HepG2 (cell line): Measurements from ENCODE around the gene ATG13. TPM values are rescaled to one million over a fixed set of nuclear protein-coding genes. Genes with fewer than 3 reads are reported as not detected.

Source experiments
- CHCHD3 ChIP-seq: sonication (generic); formaldehyde crosslinking; IDR thresholded peaks from 2 replicates; pipeline ENCODE4 v1.8.0; 2022; ENCODE audit warnings: mild to moderate bottlenecking, missing genetic modification reagents, moderate library complexity
- FOXC1 ChIP-seq: sonication (generic); formaldehyde crosslinking; IDR thresholded peaks from 2 replicates; pipeline ENCODE4 v1.8.0; 2022; ENCODE audit warnings: mild to moderate bottlenecking, missing genetic modification reagents, borderline replicate concordance
- MIXL1 ChIP-seq: IDR thresholded peaks from 2 replicates; pipeline ENCODE4 v1.6.1; 2016
- NFKBIZ ChIP-seq: IDR thresholded peaks from 2 replicates; pipeline ENCODE4 v1.6.1; 2018; ENCODE audit warnings: missing genetic modification reagents, missing compliant biosample characterization
- PCBP1 ChIP-seq: fragments of 200-400 bp; formaldehyde crosslinking; IDR thresholded peaks from 2 replicates; pipeline ENCODE4 v1.6.1; 2017; ENCODE audit warnings: mild to moderate bottlenecking, low read depth, low read length, borderline replicate concordance
- RORA ChIP-seq: sonication (generic); formaldehyde crosslinking; IDR thresholded peaks from 2 replicates; pipeline ENCODE4 v1.5.0; 2020; ENCODE audit warnings: mild to moderate bottlenecking, missing genetic modification reagents, moderate library complexity
- SIX4 ChIP-seq: sonication (generic); formaldehyde crosslinking; IDR thresholded peaks from 2 replicates; pipeline ENCODE4 v1.4.0; 2020; ENCODE audit warnings: missing genetic modification reagents
- SNRNP70 ChIP-seq: fragments of 200-400 bp; formaldehyde crosslinking; IDR thresholded peaks from 2 replicates; pipeline ENCODE4 v1.6.1; 2017; ENCODE audit warnings: mild to moderate bottlenecking, low read depth, low read length, moderate library complexity
- ZKSCAN1 ChIP-seq: fragments of 150-350 bp; IDR thresholded peaks from 2 replicates; pipeline ENCODE4 v1.6.1; 2014; ENCODE audit warnings: low read length
- polyA plus RNA-seq, 8 experiments: library from polyadenylated mRNA; depleted of rRNA in 3 of 8; stranded (reverse) in 7 of 8; unstranded in 1 of 8; fragments of >200 nt; fragmentation: Illumina TruSeq in 4 of 8; extraction: Trizol in 4 of 8; gene quantifications; 2 replicates each; pipeline versions ENCODE4 v1.2.1 to v1.2.3, GENCODE V29; 2011 to 2016; ENCODE audit warnings: low read depth in 4 of 8, missing spikeins in 1 of 8, mixed read lengths in 1 of 8; ENCODE audit not compliant: insufficient read depth in 1 of 8
- total RNA-seq, 5 experiments: library from RNA; depleted of rRNA; stranded (reverse); fragments of >200 nt; fragmentation: Illumina TruSeq; extraction: Trizol; gene quantifications; 2 replicates each; pipeline ENCODE4 v1.2.3, GENCODE V29; 2016; ENCODE audit warnings: low read depth in 1 of 5
- TF ChIP-seq, protein P1 (sequence below): sonication (generic); formaldehyde crosslinking; IDR thresholded peaks from 2 replicates; pipeline ENCODE4 v1.5.0; 2020; ENCODE audit warnings: mild to moderate bottlenecking, missing genetic modification reagents
- TF ChIP-seq, protein P2 (sequence below): conservative IDR thresholded peaks from 2 replicates; pipeline ENCODE4 v1.6.1; 2018; ENCODE audit warnings: missing genetic modification reagents
- TF ChIP-seq, protein P3 (sequence below), 2 experiments: fragments of 450-650 bp in 1 of 2; sonication (generic) in 1 of 2; formaldehyde crosslinking in 1 of 2; IDR thresholded peaks; 2 replicates each; pipeline versions ENCODE4 v1.6.1 to v1.8.0; 2016 to 2022; ENCODE audit warnings: antibody characterized with exemption in 1 of 2, mild to moderate bottlenecking in 1 of 2, missing genetic modification reagents in 1 of 2

The ATG13 gene
- total and polyA plus RNA-seq, 2 of the 13 experiments (the other 11 are each of a cell fraction or from before 2014, with no cell fraction given): 55.0 to 77.3 TPM

DNA sequence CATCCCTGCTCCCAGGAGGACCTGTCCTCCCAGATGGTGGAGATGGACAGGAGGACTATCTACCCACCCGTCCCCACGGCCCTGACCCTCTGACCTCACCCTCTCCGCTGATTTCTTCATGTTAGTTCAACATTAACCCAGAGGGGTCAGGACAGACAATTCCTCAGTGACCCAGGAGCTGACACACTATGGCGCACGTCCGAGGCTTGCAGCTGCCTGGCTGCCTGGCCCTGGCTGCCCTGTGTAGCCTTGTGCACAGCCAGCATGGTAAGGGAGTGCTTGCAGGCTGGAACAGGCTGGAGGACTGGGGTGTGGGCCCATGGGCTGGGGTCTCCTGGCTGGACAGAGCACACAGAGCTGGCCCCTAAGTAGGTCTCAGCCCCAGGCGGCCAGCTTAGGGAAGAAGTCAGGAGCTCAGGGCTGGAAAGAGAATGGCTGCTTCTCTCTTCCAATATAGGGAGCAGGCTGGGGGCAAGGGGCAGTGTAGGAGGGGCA lies 101.7 kb downstream of the ATG13 start, which contains the start of gene F2 (continued):
- TF ChIP-seq, protein P1, sequence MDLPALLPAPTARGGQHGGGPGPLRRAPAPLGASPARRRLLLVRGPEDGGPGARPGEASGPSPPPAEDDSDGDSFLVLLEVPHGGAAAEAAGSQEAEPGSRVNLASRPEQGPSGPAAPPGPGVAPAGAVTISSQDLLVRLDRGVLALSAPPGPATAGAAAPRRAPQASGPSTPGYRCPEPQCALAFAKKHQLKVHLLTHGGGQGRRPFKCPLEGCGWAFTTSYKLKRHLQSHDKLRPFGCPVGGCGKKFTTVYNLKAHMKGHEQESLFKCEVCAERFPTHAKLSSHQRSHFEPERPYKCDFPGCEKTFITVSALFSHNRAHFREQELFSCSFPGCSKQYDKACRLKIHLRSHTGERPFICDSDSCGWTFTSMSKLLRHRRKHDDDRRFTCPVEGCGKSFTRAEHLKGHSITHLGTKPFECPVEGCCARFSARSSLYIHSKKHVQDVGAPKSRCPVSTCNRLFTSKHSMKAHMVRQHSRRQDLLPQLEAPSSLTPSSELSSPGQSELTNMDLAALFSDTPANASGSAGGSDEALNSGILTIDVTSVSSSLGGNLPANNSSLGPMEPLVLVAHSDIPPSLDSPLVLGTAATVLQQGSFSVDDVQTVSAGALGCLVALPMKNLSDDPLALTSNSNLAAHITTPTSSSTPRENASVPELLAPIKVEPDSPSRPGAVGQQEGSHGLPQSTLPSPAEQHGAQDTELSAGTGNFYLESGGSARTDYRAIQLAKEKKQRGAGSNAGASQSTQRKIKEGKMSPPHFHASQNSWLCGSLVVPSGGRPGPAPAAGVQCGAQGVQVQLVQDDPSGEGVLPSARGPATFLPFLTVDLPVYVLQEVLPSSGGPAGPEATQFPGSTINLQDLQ (CRISPR knock-in tag): no peak; the same call in 1 of the 2 replicates
- TF ChIP-seq SNRNP70: no peak
- TF ChIP-seq PCBP1: no peak
- TF ChIP-seq NFKBIZ (CRISPR knock-in tag): peak; percentile 93
- TF ChIP-seq RORA: no peak
- TF ChIP-seq, protein P2, sequence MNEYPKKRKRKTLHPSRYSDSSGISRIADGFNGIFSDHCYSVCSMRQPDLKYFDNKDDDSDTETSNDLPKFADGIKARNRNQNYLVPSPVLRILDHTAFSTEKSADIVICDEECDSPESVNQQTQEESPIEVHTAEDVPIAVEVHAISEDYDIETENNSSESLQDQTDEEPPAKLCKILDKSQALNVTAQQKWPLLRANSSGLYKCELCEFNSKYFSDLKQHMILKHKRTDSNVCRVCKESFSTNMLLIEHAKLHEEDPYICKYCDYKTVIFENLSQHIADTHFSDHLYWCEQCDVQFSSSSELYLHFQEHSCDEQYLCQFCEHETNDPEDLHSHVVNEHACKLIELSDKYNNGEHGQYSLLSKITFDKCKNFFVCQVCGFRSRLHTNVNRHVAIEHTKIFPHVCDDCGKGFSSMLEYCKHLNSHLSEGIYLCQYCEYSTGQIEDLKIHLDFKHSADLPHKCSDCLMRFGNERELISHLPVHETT (CRISPR knock-in tag): no peak; the same call in 1 of the 2 replicates
- peak; percentile 60; the same call in 1 of the 2 replicates for TF ChIP-seq FOXC1 (CRISPR knock-in tag)
- TF ChIP-seq MIXL1 (CRISPR knock-in tag): peak; percentile 88
- no peak for TF ChIP-seq ZKSCAN1
- TF ChIP-seq, protein P3, sequence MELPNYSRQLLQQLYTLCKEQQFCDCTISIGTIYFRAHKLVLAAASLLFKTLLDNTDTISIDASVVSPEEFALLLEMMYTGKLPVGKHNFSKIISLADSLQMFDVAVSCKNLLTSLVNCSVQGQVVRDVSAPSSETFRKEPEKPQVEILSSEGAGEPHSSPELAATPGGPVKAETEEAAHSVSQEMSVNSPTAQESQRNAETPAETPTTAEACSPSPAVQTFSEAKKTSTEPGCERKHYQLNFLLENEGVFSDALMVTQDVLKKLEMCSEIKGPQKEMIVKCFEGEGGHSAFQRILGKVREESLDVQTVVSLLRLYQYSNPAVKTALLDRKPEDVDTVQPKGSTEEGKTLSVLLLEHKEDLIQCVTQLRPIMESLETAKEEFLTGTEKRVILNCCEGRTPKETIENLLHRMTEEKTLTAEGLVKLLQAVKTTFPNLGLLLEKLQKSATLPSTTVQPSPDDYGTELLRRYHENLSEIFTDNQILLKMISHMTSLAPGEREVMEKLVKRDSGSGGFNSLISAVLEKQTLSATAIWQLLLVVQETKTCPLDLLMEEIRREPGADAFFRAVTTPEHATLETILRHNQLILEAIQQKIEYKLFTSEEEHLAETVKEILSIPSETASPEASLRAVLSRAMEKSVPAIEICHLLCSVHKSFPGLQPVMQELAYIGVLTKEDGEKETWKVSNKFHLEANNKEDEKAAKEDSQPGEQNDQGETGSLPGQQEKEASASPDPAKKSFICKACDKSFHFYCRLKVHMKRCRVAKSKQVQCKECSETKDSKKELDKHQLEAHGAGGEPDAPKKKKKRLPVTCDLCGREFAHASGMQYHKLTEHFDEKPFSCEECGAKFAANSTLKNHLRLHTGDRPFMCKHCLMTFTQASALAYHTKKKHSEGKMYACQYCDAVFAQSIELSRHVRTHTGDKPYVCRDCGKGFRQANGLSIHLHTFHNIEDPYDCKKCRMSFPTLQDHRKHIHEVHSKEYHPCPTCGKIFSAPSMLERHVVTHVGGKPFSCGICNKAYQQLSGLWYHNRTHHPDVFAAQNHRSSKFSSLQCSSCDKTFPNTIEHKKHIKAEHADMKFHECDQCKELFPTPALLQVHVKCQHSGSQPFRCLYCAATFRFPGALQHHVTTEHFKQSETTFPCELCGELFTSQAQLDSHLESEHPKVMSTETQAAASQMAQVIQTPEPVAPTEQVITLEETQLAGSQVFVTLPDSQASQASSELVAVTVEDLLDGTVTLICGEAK (IDR thresholded peaks at IDR 0.05): no peak
- TF ChIP-seq, protein P3 (CRISPR knock-in tag; IDR thresholded peaks at IDR 0.05): peak; percentile 32; the same call in 1 of the 2 replicates
- TF ChIP-seq CHCHD3 (CRISPR knock-in tag): no peak
- peak; percentile 70 for TF ChIP-seq SIX4 (CRISPR knock-in tag)
